CD4-positive, alpha-beta T cell treated with Interleukin-4 for 4 hours (primary cell): ENCODE measurements around the gene ANGEL1.

ENCODE experiments used
- DNase-seq: peaks from one replicate; pipeline ENCODE4 v3.0.0-alpha.2; 2020

The ANGEL1 gene, protein sequence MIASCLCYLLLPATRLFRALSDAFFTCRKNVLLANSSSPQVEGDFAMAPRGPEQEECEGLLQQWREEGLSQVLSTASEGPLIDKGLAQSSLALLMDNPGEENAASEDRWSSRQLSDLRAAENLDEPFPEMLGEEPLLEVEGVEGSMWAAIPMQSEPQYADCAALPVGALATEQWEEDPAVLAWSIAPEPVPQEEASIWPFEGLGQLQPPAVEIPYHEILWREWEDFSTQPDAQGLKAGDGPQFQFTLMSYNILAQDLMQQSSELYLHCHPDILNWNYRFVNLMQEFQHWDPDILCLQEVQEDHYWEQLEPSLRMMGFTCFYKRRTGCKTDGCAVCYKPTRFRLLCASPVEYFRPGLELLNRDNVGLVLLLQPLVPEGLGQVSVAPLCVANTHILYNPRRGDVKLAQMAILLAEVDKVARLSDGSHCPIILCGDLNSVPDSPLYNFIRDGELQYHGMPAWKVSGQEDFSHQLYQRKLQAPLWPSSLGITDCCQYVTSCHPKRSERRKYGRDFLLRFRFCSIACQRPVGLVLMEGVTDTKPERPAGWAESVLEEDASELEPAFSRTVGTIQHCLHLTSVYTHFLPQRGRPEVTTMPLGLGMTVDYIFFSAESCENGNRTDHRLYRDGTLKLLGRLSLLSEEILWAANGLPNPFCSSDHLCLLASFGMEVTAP

DNA sequence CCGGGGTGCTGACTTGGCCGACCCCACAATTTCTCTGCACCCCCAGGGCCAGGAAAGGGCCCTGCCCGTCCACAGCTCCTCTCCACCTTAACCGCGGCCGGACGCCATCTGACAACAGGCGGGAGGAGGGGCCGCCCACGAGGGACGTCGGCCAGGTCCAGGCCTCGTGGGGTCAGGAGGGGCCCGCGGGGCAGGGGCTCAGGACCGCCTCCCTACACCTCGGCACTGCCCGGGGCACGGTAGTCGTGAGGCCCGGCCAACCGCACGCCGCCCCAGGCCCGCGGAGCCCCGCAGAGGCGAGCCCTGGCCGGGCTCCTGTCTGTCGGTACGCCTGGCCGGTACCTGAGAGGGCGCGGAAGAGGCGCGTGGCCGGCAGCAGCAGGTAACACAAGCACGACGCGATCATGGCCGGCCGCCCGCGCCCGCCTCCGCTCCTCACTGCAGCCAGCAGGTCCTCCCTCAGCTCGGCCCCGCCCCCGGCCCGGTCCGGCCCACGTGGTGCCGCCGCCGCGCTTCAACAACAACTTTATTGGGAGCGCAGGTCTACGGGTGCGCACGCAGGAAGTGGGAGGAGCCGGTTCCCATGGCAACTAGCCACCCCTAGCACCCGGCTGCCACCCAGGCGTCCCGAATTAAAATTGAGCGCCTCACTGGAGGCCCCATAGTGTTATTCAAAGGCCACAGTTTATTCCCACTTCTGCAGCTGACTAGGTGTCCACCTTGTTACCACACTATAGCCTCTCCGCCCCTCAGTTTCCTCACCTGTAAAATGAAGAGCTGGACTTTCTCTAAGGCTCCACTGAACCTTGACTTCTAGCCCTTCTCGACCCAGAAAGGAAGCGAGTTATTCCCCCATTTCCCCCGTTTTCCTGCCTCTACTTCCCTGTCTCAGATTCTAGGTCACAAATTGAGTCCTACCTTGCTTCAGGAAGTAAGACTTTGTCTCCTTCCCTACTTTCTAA, at the start of gene ANGEL1:
Gene ANGEL1, minus strand, starts transcription at position 461 of the 962 bp plus-strand sequence. Its CDS starts 55 bp downstream, at position 406.
- peak; percentile 97 for DNase-seq

- no peak for DNase-seq
Measured at GRCh38 chr14:76861574-76862255, 49.0 kb upstream of the ANGEL1 start.

GRCh38 chr14:76856769-76857168, 44.1 kb upstream of the ANGEL1 start:
- no peak for DNase-seq

- no peak for DNase-seq
Measured at GRCh38 chr14:76855066-76855465, 42.4 kb upstream of the ANGEL1 start.

DNA sequence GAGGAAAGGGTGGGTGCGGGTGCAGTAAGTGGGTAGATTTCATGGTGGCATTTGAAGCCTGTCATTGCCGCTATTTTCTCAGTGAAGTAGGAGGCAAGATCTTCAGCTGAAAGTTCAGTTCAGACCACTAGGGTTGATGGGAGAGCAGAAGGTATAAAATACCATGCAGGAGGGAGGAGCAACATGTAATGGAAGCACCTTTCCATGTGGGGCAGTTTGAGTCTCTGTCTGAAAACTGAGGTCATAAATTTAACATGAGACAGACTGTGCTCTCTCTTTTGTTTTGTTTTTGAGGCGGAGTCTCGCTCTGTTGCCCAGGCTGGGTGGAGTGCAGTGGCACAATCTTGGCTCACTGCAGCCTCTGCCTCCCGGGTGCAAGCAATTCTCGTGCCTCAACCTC, 36.2 kb upstream of the ANGEL1 start:
- no peak for DNase-seq

DNA sequence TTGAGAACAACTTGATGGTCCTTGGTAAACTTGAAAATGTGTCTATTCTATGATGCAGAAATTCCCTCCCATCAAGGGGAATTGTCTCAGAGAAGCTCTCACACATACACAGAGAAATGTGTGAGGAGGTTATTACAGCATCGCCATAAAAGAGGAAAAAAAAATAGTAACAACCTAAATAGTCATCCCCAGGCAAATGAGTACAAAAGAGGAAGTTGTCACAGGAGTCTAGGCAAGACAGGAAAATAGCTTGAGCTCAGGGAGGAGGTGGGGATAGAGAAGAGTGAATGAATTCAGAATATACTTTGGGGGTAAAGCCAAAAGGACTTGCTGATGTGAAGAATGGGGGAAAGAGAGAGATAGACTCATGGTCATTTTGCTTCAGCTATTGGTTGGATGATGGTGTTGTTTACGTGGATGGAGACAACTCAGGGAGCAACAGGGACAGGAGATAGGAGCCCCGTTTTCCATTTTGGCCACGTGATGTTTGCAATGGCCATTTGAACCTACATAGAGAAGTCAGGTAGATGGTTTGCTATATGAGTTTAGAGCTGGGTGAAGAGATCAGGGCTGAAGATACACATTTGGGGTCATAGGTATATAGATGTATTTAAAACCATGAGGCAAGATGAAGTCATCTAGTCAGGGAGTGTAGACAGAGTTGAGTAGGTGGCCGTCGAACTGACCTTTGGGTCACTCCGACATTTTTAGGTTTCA, 33.8 kb upstream of the ANGEL1 start:
- DNase-seq = no peak

- DNase-seq = peak; percentile 48
Measured at GRCh38 chr14:76844223-76844622, 31.5 kb upstream of the ANGEL1 start.

DNA sequence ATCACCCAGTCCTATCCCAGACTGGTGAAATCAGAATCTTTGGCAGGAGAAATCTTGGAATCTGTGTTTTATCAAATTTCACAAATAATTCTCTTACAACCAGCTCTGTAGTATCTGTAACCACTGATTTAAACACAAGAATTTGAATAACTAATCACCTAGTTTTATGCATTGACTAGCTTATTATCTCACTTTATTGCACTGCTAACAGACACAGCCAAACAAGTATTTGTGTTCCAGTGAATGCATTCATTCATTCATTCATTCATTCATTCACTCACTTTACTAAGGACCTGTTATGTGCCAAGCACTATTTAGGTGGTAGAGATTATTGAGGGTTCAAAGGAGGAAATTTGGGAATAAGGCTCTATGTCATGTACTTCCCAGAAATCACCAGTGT, 29.7 kb upstream of the ANGEL1 start:
- DNase-seq = no peak

GRCh38 chr14:76837524-76837923, 24.8 kb upstream of the ANGEL1 start:
- DNase-seq = no peak

DNA sequence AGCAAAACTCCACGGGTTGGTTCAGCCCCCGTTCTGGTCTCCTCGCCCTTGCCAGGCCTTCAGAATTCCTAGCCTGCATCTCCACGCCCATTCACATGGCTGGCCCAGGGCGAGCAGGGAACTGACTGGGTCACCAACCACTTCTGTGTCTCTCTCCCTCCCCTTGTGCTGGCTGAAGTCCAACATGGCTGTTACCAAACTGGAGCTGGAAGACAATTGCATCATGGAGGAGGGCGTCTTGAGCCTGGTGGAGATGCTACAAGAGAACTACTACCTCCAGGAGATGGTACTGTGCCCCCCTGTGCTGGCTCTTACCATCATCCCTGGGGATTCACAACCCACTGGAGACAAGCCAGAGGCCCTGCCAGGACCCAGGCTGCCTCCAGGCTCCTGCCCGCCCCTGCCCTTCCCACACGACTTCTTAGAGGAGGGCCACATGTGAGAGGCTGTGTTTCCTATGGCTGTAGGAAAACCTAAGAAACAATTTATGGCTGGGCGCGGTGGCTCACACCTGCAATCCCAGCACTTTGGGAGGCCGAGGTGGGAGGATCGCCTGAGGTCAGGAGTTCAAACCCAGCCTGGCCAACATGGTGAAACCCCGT, 23.4 kb upstream of the ANGEL1 start:
- no peak for DNase-seq

DNA sequence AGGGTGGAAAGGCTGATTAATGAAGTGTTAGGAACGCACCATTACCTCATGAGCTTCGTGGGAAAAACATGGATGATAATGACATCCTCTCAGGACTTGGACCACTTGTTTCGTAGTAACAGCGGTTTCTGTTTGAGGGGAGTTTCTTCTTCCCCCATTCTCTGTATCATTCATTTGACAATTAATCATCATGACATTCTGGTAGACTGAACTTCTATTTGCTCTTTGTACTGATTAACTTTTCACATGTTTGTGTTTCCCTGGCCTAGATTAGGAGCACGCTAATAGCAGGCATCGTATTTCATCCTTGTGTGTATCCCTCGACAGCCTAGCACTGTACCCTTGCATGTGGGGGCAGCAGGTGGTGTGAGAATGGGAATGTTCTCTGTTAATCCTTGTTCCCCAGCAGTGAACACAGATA, 21.6 kb upstream of the ANGEL1 start:
- no peak for DNase-seq

DNA sequence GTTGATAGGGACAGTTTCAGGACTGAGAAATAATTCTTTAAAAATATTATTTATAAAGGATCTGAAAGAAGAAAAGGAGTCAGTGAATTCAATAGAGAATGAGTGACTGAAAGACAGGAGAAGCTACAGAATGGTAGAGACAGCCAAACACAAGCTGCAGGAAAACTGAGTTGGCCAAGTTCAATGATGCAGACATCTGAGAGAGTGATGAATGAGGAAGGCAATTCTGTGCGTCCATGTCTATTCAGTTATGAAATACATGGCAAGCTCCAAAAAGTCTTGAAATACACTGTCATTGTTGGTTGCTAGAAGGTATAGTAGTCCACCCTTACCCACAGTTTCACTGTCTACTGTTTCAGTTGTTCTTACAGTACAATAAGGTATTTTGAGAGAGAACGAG, 20.3 kb upstream of the ANGEL1 start:
- no peak for DNase-seq

DNA sequence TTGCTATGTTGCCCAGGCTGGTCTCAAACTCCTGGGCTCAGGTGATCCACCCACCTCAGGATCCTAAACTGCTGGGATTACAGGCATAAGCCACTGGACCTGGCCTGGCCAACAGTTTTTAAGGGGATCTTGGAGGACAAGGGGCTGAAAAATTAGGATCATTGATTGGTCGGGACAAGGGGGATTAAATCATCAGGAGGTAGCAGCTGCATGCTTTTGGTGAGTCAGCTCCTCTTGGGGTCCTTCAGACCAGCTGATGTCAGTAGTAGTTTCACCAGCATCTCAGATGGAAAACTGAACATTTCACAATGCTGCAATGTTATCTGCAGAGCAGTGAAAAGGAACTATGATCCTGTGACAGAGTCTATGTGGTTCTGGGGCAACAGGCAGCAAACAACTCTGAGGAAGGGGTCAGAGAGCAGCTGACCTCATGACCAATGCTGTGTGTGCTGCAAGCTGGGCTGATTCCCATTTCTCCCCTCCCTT, 19.9 kb upstream of the ANGEL1 start:
- no peak for DNase-seq

- no peak for DNase-seq
Measured at GRCh38 chr14:76830556-76830955, 17.9 kb upstream of the ANGEL1 start.

DNA sequence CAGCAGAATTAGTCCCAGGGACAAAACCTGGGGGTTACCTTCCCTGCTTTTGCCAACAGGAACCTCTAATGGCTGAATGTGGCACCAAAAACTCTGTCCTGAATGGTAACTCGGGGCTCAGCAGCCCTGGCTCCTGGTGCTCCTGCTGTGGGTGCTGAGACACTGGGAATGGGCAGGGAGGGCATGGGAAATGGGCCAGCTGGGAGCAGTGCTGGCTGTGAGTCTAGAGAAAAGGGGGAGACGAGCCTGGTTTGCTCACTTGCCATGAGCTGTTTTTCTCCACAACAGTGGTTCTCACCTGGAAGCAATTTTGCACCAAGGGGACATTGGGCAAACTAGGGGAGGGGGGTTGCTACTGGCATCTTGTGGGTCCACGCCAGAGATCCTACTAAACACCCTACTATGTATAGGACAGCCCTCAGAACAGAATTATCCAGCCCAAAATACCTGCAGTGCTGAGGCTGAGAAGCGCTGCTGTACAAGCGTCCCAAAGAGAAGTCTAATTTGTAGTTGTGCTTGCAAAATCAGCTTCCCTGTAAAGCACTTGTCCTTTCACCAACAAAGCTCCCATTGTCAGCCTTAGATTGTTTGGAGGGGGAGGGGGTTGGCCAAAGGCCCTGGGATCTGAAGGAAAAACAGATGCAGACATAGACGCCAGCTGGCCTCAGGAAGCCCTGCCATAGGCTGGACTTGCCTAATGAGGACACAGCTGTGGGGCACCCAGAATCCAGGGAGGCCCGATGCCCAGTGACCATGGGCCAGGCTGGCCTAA, 17.2 kb upstream of the ANGEL1 start:
- no peak for DNase-seq

- no peak for DNase-seq
Measured at GRCh38 chr14:76829013-76829365, 16.3 kb upstream of the ANGEL1 start.

DNA sequence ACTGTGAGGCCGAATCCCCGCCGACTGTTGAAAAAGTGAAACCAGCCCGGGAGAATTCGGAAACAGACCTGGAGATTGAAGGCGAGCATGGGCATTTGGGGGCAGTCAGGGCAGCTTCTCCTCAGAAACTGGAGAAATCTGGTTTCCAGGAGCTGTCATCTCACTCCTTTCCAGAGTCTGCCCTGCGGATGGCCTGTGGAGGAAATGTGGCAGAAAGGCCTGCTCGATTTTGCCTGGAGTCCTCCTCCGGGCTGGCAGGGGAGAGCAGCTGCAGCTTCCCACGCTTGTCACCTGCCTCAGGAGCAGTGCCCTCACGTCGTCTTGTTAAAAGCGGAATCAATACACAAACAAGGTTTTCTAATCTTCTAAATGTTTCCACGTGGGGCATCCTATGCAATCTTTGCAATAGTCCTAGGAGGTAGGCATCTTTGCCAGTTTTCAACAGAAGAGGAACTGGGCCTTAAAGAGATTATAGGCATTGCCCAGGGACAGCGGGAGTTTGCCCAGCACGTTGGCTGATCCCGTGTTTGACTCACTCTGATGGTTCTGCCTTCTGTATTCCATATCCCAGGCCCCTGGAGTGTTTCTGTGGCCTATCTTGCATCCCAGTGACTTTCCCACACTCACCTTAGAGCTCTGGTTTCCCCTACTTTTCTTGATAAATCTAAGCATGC, 15.8 kb upstream of the ANGEL1 start:
- no peak for DNase-seq

- no peak for DNase-seq
Measured at GRCh38 chr14:76827696-76828296, 15.1 kb upstream of the ANGEL1 start.

DNA sequence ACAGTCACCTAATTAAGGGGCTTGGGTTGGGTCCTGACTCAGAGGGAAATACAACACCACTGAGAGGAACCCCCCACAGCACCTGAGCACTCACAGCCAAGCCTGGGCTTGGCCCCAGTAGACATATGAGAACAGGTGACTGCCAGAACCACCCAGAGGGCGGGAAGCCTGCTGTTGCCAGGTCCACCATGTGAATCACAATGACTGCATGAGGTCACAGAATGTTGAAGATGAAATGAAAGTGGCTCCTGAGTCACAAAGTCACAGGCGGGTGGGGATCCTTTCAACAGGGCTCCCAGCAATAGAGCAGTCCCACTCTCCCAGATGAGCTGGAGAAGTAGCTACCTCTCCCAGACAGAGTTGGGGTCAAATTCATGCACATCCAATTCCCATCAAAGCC, 13.4 kb upstream of the ANGEL1 start, which contains the start of gene LRRC74A:
Gene LRRC74A, plus strand, starts transcription at position 287 of the 400 bp plus-strand sequence. CDS start 290 bp downstream, outside the sequence.
- DNase-seq = no peak
